GM12878 (cell line): ENCODE data around the gene EIF1AD. TPM values are rescaled to one million over a fixed set of nuclear protein-coding genes. Genes with fewer than 3 reads are reported as not detected.

Experiments
- ATAC-seq: fragments of 200-7000 bp; cut with Tn5 transposase; 3 replicates; pipeline ENCODE4 v1.9.1; 2020; ENCODE audit warnings: mild to moderate bottlenecking, moderate library complexity
- BruUV-seq: library from RNA; stranded (reverse); fragments of 400-500 nt; replicated peaks from 2 replicates; lab custom pipeline; 2021; lab: Mats Ljungman, UMichigan
- CTCF ChIA-PET: fragments of 300-600 bp; sonication (Branson Sonifier 250); formaldehyde crosslinking; extraction: SDS; loops from one replicate; lab custom pipeline; 2021; ENCODE audit warnings: inconsistent platforms; lab: Yijun Ruan, JAX
- POLR2A ChIA-PET: fragments of 350-600 bp; formaldehyde crosslinking; extraction: SDS; loops from one replicate; lab custom pipeline; 2021; ENCODE audit warnings: inconsistent platforms; lab: Charles Lee
- RAD21 ChIA-PET: fragments of 300-600 bp; sonication (Branson Sonifier 250); formaldehyde crosslinking; loops from one replicate; lab custom pipeline; 2023; ENCODE audit warnings: antibody characterized with exemption; ENCODE audit not compliant: unreplicated experiment; lab: Charles Lee
- SMC1A ChIA-PET: fragments of 300-600 bp; sonication (Branson Sonifier 250); formaldehyde crosslinking; loops from one replicate; lab custom pipeline; 2023; ENCODE audit not compliant: unreplicated experiment, uncharacterized antibody; lab: Charles Lee
- DNase-seq: peaks from one replicate; pipeline ENCODE4 v3.0.0-alpha.2; 2011; ENCODE audit warnings: low read depth, low spot score
- FAIRE-seq: peaks from 3 replicates; lab custom pipeline; 2011; peaks lifted over from hg19 to GRCh38; lab: Jason Lieb, UNC
- H2AFZ ChIP-seq: 2 replicates; pipeline ENCODE4 v1.6.0; 2011; ENCODE audit warnings: low read depth, low read length, control low read depth; ENCODE audit not compliant: control insufficient read depth
- H3K27ac ChIP-seq: 2 replicates; pipeline ENCODE4 v1.5.1; 2011; ENCODE audit warnings: control low read depth; ENCODE audit not compliant: control insufficient read depth, insufficient read depth
- H3K27me3 ChIP-seq, 2 experiments: replicated peaks in 1 of 2; 2 replicates each; pipeline versions ENCODE4 v1.6.0 to v1.6.1; 2011; ENCODE audit warnings: low read length in 1 of 2; ENCODE audit not compliant: control insufficient read depth in 2 of 2, insufficient read depth in 2 of 2
- H3K36me3 ChIP-seq, 2 experiments: 2 replicates each; pipeline ENCODE4 v1.5.1; 2011; ENCODE audit warnings: low read length in 1 of 2; ENCODE audit not compliant: control insufficient read depth in 2 of 2, insufficient read depth in 2 of 2
- H3K4me1 ChIP-seq: 2 replicates; pipeline ENCODE4 v1.6.1; 2011; ENCODE audit warnings: mild to moderate bottlenecking, low read length, moderate library complexity, mixed read lengths; ENCODE audit not compliant: control insufficient read depth, insufficient read depth
- H3K4me2 ChIP-seq: 2 replicates; pipeline ENCODE4 v1.6.0; 2011; ENCODE audit warnings: control low read depth; ENCODE audit not compliant: control insufficient read depth, insufficient read depth
- H3K4me3 ChIP-seq: fragments of 200-600 bp; sonication (generic); 2 replicates; pipeline ENCODE4 v1.5.1; 2016
- H3K79me2 ChIP-seq: 2 replicates; pipeline ENCODE4 v1.6.0; 2011; ENCODE audit warnings: low read length; ENCODE audit not compliant: control insufficient read depth, insufficient read depth
- H3K9ac ChIP-seq: 2 replicates; pipeline ENCODE4 v1.8.0; 2011; ENCODE audit warnings: low read length, control low read depth, mixed read lengths; ENCODE audit not compliant: control insufficient read depth, insufficient read depth
- H3K9me3 ChIP-seq: replicated peaks from 3 replicates; pipeline ENCODE4 v1.5.1; 2011; ENCODE audit warnings: mild to moderate bottlenecking, low read length; ENCODE audit not compliant: control insufficient read depth, insufficient read depth
- H4K20me1 ChIP-seq: 2 replicates; pipeline ENCODE4 v1.6.0; 2011; ENCODE audit not compliant: control insufficient read depth, insufficient read depth
- EGR1 ChIP-seq, 2 experiments: IDR thresholded peaks; 1 replicate in 1 of 2; 2 replicates in 1 of 2; pipeline ENCODE4 v1.6.1; 2011 to 2012; ENCODE audit warnings: low read depth in 2 of 2, low read length in 2 of 2, borderline replicate concordance in 1 of 2, mild to moderate bottlenecking in 1 of 2, moderate library complexity in 1 of 2
- ESRRA ChIP-seq: IDR thresholded peaks from 2 replicates; pipeline ENCODE4 v1.6.1; 2012; ENCODE audit warnings: mild to moderate bottlenecking, low read length, improper control_type of control experiment
- LARP7 ChIP-seq: fragments of 450-650 bp; IDR thresholded peaks from 2 replicates; pipeline ENCODE4 v1.6.1; 2017; ENCODE audit warnings: mild to moderate bottlenecking
- MEF2B ChIP-seq: fragments of 450-650 bp; IDR thresholded peaks from 2 replicates; pipeline ENCODE4 v1.6.1; 2018; ENCODE audit warnings: mild to moderate bottlenecking, moderate library complexity; ENCODE audit not compliant: partially characterized antibody, poor library complexity, severe bottlenecking
- NFXL1 ChIP-seq: fragments of 450-650 bp; IDR thresholded peaks from 2 replicates; pipeline ENCODE4 v1.6.1; 2017; ENCODE audit warnings: antibody characterized with exemption, mild to moderate bottlenecking, borderline replicate concordance
- NFYB ChIP-seq: IDR thresholded peaks from 2 replicates; pipeline ENCODE4 v1.6.1; 2011; ENCODE audit warnings: low read depth, mild to moderate bottlenecking, low read length, improper control_type of control experiment, moderate library complexity; ENCODE audit not compliant: insufficient read depth
- REST ChIP-seq: IDR thresholded peaks from 2 replicates; pipeline ENCODE4 v1.6.1; 2012; ENCODE audit warnings: mild to moderate bottlenecking, low read depth, low read length
- SMC3 ChIP-seq: IDR thresholded peaks from 2 replicates; pipeline ENCODE4 v1.6.1; 2011; ENCODE audit warnings: low read length, improper control_type of control experiment, borderline replicate concordance
- SUPT20H ChIP-seq: IDR thresholded peaks from 2 replicates; pipeline ENCODE4 v1.6.1; 2011; ENCODE audit warnings: low read depth, mild to moderate bottlenecking, low read length, moderate library complexity, borderline replicate concordance; ENCODE audit not compliant: control insufficient read depth
- ZNF217 ChIP-seq: fragments of 450-650 bp; IDR thresholded peaks from 2 replicates; pipeline ENCODE4 v1.6.1; 2017; ENCODE audit warnings: antibody characterized with exemption, mild to moderate bottlenecking
- ZNF384 ChIP-seq: IDR thresholded peaks from 2 replicates; pipeline ENCODE4 v1.6.1; 2012; ENCODE audit warnings: low read depth, mild to moderate bottlenecking, low read length, improper control_type of control experiment, borderline replicate concordance
- ZSCAN29 ChIP-seq: fragments of 450-650 bp; IDR thresholded peaks from 2 replicates; pipeline ENCODE4 v1.6.1; 2017; ENCODE audit warnings: mild to moderate bottlenecking, moderate library complexity
- WGBS: methylation state at CpG from one replicate; pipeline ENCODE4 v1.1.6; 2016; ENCODE audit warnings: low lambda C conversion rate; ENCODE audit not compliant: insufficient replicate concordance, insufficient coverage; ENCODE audit errors: missing lambda C conversion rate; 5-methylcytosine and 5-hydroxymethylcytosine counted together
- in situ Hi-C: fragments of 300-500 bp; cut with MboI; formaldehyde crosslinking; loops from 9 replicates; pipeline ENCODE4 v1.14.3; 2018; ENCODE audit warnings: mixed read lengths
- intact Hi-C: fragments of 100-400 bp; cut with micrococcal nuclease; formaldehyde crosslinking; loops from one replicate; pipeline ENCODE4 v1.14.2; 2022; ENCODE audit not compliant: unreplicated experiment
- polyA plus RNA-seq, 11 experiments: library from polyadenylated mRNA; depleted of rRNA in 4 of 11; unstranded in 6 of 11; stranded (reverse) in 5 of 11; fragments of >200 nt; fragmentation: Nextera tagmentation in 4 of 11; fragmentation: Illumina TruSeq in 1 of 11; extraction: Ambion mirVana in 4 of 11; extraction: Trizol in 1 of 11; gene quantifications; 1 replicate in 1 of 11; 2 replicates in 10 of 11; pipeline versions ENCODE4 v1.2.1 to v1.2.3, GENCODE V29; 2011 to 2016; ENCODE audit warnings: inconsistent platforms in 2 of 11, missing spikeins in 2 of 11, low read depth in 1 of 11
- total RNA-seq, 4 experiments: library from RNA; depleted of rRNA in 3 of 4; stranded (reverse); fragments of >200 nt in 3 of 4; fragmentation: Illumina TruSeq in 1 of 4; extraction: Trizol in 1 of 4; gene quantifications; 2 replicates each; pipeline versions ENCODE4 v1.2.1 to v1.2.3, GENCODE V29; 2013 to 2021
- TF ChIP-seq, protein P1 (sequence below): IDR thresholded peaks from 2 replicates; pipeline ENCODE4 v1.6.1; 2012; ENCODE audit warnings: low read depth, low read length, improper control_type of control experiment
- TF ChIP-seq, protein P2 (sequence below): fragments of 450-650 bp; IDR thresholded peaks from 2 replicates; pipeline ENCODE4 v1.6.1; 2017; ENCODE audit warnings: low read depth, mild to moderate bottlenecking, moderate library complexity

EIF1AD gene
- total and polyA plus RNA-seq, 10 of the 15 experiments (the other 5 are each of a cell fraction or from before 2014, with no cell fraction given), result 31.6 to 56.8 (median 39.5) TPM

DNA sequence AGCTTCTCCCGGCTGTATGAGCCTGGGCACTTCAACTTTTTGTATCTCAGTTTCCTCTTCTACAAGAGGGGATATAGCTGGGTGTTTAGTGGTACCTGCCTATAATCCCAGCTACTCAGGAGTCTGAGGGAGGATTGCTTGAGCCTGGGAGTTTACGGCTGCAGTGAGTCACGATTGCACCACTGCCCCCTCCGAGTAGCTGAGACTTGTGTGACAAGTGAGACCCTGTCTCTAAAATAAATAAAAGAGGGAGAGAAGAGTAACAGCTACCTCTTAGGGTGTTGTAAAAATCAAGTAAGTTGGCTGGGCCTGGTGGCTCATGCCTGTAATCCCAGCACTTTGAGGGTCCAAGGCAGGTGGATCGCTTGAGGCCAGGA, 34.4 kb upstream of the EIF1AD start (continued):
- TF ChIP-seq EGR1 (IDR thresholded peaks at IDR 0.05; ENCODE audit: borderline replicate concordance in 1 of 2, low read depth in 2 of 2, low read length in 2 of 2) (no peak), NFXL1 (no peak), NFYB (no peak), SUPT20H (no peak), ZSCAN29 (no peak), ZNF384 (no peak), MEF2B (no peak), LARP7 (no peak), ZNF217 (no peak)

DNA sequence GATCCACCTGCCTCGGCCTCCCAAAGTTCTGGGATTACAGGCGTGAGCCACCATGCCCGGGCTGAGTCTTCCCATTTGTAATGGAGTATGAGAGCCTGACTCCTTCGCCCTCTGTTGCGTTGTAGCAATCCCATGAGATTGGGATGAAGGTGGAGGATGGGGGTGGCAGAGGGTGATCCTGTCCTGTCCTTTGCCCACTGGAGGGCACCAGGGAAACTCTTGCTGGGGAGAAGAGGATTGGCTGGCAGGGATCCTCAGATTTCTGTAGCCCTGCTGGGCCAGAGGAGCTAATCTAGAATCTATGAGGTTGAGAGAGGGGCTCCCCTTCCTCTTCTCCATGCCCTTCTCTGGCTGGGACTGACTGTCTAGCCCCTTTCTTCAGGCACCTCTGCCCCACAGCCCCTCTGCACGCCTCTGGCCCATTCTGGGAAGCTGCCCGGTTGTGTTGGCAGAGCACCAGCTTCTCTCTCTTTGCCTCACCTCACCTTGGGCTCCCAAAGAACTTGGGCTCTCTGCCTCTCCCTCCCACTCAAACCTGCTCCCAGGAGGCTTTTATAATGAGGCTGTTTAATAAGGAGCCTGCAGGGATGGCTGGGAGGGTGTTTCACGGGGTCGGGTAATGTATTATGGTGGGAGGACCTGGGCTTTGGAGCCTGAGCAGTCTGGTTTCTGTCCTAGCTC, 33.8 kb upstream of the EIF1AD start:
- Histone ChIP-seq H3K79me2 (no peaks in the 10 kb centered on the region), H3K9me3 (no peaks in the 10 kb centered on the region; the same call in 2 of the 3 replicates), H3K27me3 (no peaks in the 10 kb centered on the region), H4K20me1 (no peaks in the 10 kb centered on the region), H3K36me3 (no peaks in the 10 kb centered on the region), H3K9ac (no peak overlapping the region), H3K4me2 (no peak overlapping the region), H2AFZ (no peak overlapping the region), H3K4me1 (no peaks in the 10 kb centered on the region), H3K27ac (no peak overlapping the region), H3K4me3 (no peak overlapping the region)
- in situ Hi-C loops (no loop called here), intact Hi-C loops (no loop called here)
- BruUV-seq, result no TSS peak
- no peak for DNase-seq
- POLR2A ChIA-PET, result no interaction called here
- FAIRE-seq, result no peak
- ATAC-seq, result no peak
- SMC1A ChIA-PET, result interaction anchor here (1.2 to 1.7 kb wide), 2 partner anchors 9 to 27 kb away, joined by 3 to 4 read pairs; no protein-coding TSS in a partner anchor
- RAD21 ChIA-PET, result interaction anchor here (0.8 kb wide), 1 partner anchor 100 kb away, joined by 3 read pairs; no protein-coding TSS in a partner anchor
- CTCF ChIA-PET, result interaction anchor here (1.0 to 3.1 kb wide), 3 partner anchors 9 to 13 kb away, joined by 3 to 25 read pairs (median 19); no protein-coding TSS in a partner anchor
- WGBS, result 42% methylated on average over 9 of the region's 9 CpGs
- no peak for TF ChIP-seq ESRRA
- TF ChIP-seq SMC3, result no peak
- TF ChIP-seq, protein P1, sequence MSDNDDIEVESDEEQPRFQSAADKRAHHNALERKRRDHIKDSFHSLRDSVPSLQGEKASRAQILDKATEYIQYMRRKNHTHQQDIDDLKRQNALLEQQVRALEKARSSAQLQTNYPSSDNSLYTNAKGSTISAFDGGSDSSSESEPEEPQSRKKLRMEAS, result no peak
- TF ChIP-seq REST, result no peak
- TF ChIP-seq, protein P2, sequence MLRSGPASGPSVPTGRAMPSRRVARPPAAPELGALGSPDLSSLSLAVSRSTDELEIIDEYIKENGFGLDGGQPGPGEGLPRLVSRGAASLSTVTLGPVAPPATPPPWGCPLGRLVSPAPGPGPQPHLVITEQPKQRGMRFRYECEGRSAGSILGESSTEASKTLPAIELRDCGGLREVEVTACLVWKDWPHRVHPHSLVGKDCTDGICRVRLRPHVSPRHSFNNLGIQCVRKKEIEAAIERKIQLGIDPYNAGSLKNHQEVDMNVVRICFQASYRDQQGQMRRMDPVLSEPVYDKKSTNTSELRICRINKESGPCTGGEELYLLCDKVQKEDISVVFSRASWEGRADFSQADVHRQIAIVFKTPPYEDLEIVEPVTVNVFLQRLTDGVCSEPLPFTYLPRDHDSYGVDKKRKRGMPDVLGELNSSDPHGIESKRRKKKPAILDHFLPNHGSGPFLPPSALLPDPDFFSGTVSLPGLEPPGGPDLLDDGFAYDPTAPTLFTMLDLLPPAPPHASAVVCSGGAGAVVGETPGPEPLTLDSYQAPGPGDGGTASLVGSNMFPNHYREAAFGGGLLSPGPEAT, result no peak
